Measurements from ENCODE around the gene EXOC6B. TPM values are rescaled to one million over a fixed set of nuclear protein-coding genes. Genes with fewer than 3 reads are reported as not detected.
"Not testable (repeated sequence)": the region's sequence is repeated elsewhere in the genome, so short reads cannot be mapped to it uniquely, and the experiment has no call there.

Gene EXOC6B
- total RNA-seq, 3 donors from 2014 or later: 32.2 to 49.2 (median 37.0) TPM

GRCh38 chr2:72604468-72604867 is 221.4 kb downstream of the EXOC6B start:
- DNase-seq (ENCODE audit: low spot score in 2 of 2): no peak
- H3K9me3 ChIP-seq: no peaks in the 10 kb centered on the region
- no peaks in the 10 kb centered on the region for H3K4me1 ChIP-seq
- no peak overlapping the region for H3K27ac ChIP-seq
- H3K4me3 ChIP-seq: no peak overlapping the region
- intact Hi-C loops (cut with DNase I; ENCODE audit: low total_unique reads): no loop called here
- no peak for TF ChIP-seq CTCF (IDR thresholded peaks at IDR 0.05)
- no peak for TF ChIP-seq POLR2AphosphoS5 (IDR thresholded peaks at IDR 0.05)
- no peak for TF ChIP-seq POLR2A (IDR thresholded peaks at IDR 0.05)
- H3K36me3 ChIP-seq: no peaks in the 10 kb centered on the region
- no peaks in the 10 kb centered on the region for H3K27me3 ChIP-seq

GRCh38 chr2:72603481-72603880 is 222.4 kb downstream of the EXOC6B start:
- Histone ChIP-seq H3K4me3 (no peak overlapping the region), H3K27me3 (no peaks in the 10 kb centered on the region), H3K4me1 (no peaks in the 10 kb centered on the region), H3K9me3 (no peaks in the 10 kb centered on the region), H3K36me3 (no peaks in the 10 kb centered on the region), H3K27ac (no peak overlapping the region)
- intact Hi-C loops (cut with DNase I; ENCODE audit: low total_unique reads): no loop called here
- TF ChIP-seq POLR2A (IDR thresholded peaks at IDR 0.05) (no peak), CTCF (IDR thresholded peaks at IDR 0.05) (no peak), POLR2AphosphoS5 (IDR thresholded peaks at IDR 0.05) (no peak)
- no peak for DNase-seq (ENCODE audit: low spot score in 2 of 2)

DNA sequence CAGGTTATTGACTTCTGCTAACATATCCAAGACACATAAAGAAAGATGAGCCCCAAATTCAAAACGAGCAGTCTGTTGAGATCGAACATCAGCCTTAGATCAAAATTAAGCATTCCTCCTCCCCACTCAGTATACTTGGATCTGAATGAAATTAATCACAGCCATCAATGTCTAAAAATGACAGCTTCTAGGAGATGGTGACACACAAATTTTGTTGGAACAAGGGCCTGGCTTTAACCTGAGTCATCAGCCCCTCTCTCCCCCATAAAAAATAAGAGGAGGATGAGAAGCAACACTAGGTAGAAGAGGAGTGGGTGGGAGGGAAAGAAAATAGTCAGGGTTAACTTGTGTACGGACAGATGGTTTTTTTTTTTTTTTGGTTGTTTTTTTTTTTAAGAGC is 223.1 kb downstream of the EXOC6B start:
- no peak overlapping the region for H3K27ac ChIP-seq
- intact Hi-C loops (cut with DNase I; ENCODE audit: low total_unique reads): no loop called here

GRCh38 chr2:72602095-72602494 is 223.7 kb downstream of the EXOC6B start:
- intact Hi-C loops (cut with DNase I; ENCODE audit: low total_unique reads): no loop called here
- no peak for TF ChIP-seq POLR2A (IDR thresholded peaks at IDR 0.05)
- no peak for TF ChIP-seq POLR2AphosphoS5 (IDR thresholded peaks at IDR 0.05)
- TF ChIP-seq CTCF (IDR thresholded peaks at IDR 0.05): no peak
- no peak overlapping the region for H3K4me3 ChIP-seq
- H3K36me3 ChIP-seq: no peaks in the 10 kb centered on the region
- H3K27ac ChIP-seq: no peak overlapping the region
- DNase-seq (ENCODE audit: low spot score in 2 of 2): no peak
- no peaks in the 10 kb centered on the region for H3K9me3 ChIP-seq
- no peaks in the 10 kb centered on the region for H3K4me1 ChIP-seq
- H3K27me3 ChIP-seq: no peaks in the 10 kb centered on the region

More for the DNA sequence above, 223.1 kb downstream of the EXOC6B start:
- Histone ChIP-seq H3K4me3 (no peak overlapping the region), H3K9me3 (no peaks in the 10 kb centered on the region), H3K27me3 (no peaks in the 10 kb centered on the region), H3K36me3 (no peaks in the 10 kb centered on the region), H3K4me1 (no peaks in the 10 kb centered on the region)
- no peak for TF ChIP-seq POLR2AphosphoS5 (IDR thresholded peaks at IDR 0.05)
- TF ChIP-seq CTCF (IDR thresholded peaks at IDR 0.05): no peak
- no peak for TF ChIP-seq POLR2A (IDR thresholded peaks at IDR 0.05)
- DNase-seq (ENCODE audit: low spot score in 2 of 2): no peak

DNA sequence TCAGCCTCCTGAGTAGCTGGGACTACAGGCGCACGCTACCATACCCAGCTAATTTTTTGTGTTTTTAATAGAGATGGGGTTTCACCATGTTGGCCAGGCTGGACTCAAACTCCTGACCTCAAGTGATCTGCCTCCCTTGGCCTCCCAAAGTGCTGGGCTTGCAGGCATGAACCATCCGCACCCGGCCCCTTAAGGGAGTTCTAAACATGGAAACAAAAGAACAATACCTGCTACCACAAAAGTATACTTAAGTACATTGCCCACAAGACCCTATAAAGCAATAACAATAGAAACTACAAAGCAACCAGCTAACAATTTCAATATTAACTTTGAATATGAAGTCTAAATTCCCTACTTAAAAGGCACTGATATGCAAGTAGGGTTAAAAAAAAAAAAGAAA is 242.0 kb downstream of the EXOC6B start:
- H3K27ac ChIP-seq; H3K36me3 ChIP-seq; H3K9me3 ChIP-seq; H3K4me3 ChIP-seq; H3K27me3 ChIP-seq; H3K4me1 ChIP-seq; intact Hi-C loops (cut with DNase I; ENCODE audit: low total_unique reads); DNase-seq (ENCODE audit: low spot score in 2 of 2): not testable (repeated sequence)

GRCh38 chr2:72583376-72583775 is 242.5 kb downstream of the EXOC6B start:
- intact Hi-C loops (cut with DNase I; ENCODE audit: low total_unique reads): no loop called here
- no peak overlapping the region for H3K4me3 ChIP-seq
- TF ChIP-seq POLR2A (IDR thresholded peaks at IDR 0.05) (no peak), POLR2AphosphoS5 (IDR thresholded peaks at IDR 0.05) (no peak), CTCF (IDR thresholded peaks at IDR 0.05) (no peak)
- no peaks in the 10 kb centered on the region for H3K27me3 ChIP-seq
- no peak overlapping the region for H3K27ac ChIP-seq
- H3K9me3 ChIP-seq: no peaks in the 10 kb centered on the region
- H3K36me3 ChIP-seq: no peaks in the 10 kb centered on the region
- no peaks in the 10 kb centered on the region for H3K4me1 ChIP-seq
- DNase-seq (ENCODE audit: low spot score in 2 of 2): no peak
